Measurements from ENCODE around the gene TMTC2. TPM values are rescaled to one million over a fixed set of nuclear protein-coding genes. Genes with fewer than 3 reads are reported as not detected.

Gene TMTC2
- total RNA-seq, 1 donor from 2014 or later = 99.3 TPM

DNA sequence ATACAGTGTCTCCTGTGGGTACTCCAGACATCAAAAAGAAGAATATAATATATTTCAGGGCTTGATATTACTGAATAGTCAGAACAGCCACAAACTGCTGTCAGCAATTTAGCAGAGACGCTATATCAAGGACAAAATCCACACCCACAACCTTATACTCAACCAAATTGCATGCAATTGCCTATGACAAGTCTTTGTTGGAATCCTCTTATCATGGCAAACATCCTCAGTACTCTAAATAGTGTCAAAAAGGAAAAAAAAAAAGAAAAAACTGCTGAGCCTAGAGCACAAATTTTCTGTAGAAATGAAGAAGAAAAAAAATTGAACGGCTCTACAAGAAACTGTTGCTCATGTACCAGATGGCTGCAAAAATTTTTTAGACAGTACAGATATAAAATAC is 485.7 kb downstream of the TMTC2 start:
- DNase-seq = no peak
- Mint-ChIP-seq H3K27ac (ENCODE audit: unreplicated experiment) (no peak overlapping the region), H3K4me1 (ENCODE audit: low read depth, unreplicated experiment) (peaks cover 10% of the 10 kb centered on the region), H3K4me3 (ENCODE audit: unreplicated experiment) (no peak overlapping the region), H3K27me3 (ENCODE audit: unreplicated experiment) (no peaks in the 10 kb centered on the region), H3K36me3 (ENCODE audit: unreplicated experiment) (no peaks in the 10 kb centered on the region), H3K9me3 (ENCODE audit: unreplicated experiment) (no peaks in the 10 kb centered on the region)
- TF ChIP-seq, protein P1, sequence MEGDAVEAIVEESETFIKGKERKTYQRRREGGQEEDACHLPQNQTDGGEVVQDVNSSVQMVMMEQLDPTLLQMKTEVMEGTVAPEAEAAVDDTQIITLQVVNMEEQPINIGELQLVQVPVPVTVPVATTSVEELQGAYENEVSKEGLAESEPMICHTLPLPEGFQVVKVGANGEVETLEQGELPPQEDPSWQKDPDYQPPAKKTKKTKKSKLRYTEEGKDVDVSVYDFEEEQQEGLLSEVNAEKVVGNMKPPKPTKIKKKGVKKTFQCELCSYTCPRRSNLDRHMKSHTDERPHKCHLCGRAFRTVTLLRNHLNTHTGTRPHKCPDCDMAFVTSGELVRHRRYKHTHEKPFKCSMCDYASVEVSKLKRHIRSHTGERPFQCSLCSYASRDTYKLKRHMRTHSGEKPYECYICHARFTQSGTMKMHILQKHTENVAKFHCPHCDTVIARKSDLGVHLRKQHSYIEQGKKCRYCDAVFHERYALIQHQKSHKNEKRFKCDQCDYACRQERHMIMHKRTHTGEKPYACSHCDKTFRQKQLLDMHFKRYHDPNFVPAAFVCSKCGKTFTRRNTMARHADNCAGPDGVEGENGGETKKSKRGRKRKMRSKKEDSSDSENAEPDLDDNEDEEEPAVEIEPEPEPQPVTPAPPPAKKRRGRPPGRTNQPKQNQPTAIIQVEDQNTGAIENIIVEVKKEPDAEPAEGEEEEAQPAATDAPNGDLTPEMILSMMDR (IDR thresholded peaks at IDR 0.05; ENCODE audit: partially characterized antibody, unreplicated experiment) = no peak

DNA sequence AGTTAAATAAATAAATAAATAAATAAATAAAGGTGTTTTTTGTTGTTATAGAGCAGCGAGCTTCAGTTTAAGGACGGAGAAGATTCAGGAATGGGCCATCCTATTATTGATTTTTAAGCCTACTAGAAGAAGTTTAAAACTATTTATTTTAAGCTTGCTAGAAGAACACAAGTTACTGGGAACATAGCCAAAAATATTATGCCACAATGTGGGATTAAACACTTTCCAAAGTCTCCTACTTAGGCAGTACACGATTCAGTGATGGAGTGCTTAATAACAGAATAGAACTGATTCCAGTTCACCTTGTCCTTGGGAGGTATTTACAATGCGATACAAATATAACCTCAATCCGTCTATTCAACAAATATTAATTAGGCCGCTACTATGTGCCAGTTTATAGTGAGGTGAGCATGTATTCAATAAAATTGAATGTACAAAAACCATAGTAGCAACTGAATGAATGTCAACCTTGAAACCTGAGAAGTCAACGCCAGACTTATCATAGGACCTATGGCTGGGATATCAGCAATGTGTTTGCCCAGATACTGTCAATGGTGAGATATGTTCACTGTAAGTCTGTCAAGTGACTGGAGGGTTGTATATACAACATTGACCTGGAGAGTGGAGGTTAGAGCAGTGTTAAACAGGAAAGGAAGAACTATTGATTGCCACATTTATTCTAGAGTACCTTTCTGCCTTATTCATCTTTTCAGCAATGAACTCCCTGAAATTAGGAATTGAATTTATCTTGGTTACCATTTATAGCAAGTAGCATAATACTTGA is 486.4 kb downstream of the TMTC2 start:
- no peaks in the 10 kb centered on the region for H3K9me3 Mint-ChIP-seq (ENCODE audit: unreplicated experiment)
- TF ChIP-seq, protein P1 (IDR thresholded peaks at IDR 0.05; ENCODE audit: partially characterized antibody, unreplicated experiment) = no peak
- DNase-seq = no peak
- no peaks in the 10 kb centered on the region for H3K36me3 Mint-ChIP-seq (ENCODE audit: unreplicated experiment)
- peaks cover 9% of the 10 kb centered on the region for H3K4me1 Mint-ChIP-seq (ENCODE audit: low read depth, unreplicated experiment)
- no peak overlapping the region for H3K4me3 Mint-ChIP-seq (ENCODE audit: unreplicated experiment)
- no peaks in the 10 kb centered on the region for H3K27me3 Mint-ChIP-seq (ENCODE audit: unreplicated experiment)
- H3K27ac Mint-ChIP-seq (ENCODE audit: unreplicated experiment) = no peak overlapping the region

DNA sequence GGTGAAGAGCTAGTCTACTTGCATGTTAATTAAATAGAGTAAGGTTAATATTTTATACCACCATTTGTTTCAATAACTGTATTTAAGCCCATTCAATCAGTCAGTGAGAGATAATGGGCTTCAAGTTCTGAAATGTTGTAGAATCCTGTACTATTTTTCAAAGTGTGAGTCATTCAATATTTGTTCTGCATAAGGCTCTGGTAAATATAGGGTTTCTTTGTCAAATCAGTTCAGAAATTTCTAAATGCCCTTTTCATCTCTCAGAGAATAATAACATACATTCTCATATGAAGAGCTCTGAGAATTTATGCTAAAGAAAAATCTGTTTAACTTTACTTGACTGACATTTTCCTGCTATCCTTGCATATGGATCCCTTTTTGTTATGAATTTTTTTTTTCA is 493.3 kb downstream of the TMTC2 start:
- Mint-ChIP-seq H3K9me3 (ENCODE audit: unreplicated experiment) (no peaks in the 10 kb centered on the region), H3K36me3 (ENCODE audit: unreplicated experiment) (no peaks in the 10 kb centered on the region), H3K27ac (ENCODE audit: unreplicated experiment) (no peak overlapping the region), H3K4me1 (ENCODE audit: low read depth, unreplicated experiment) (no peaks in the 10 kb centered on the region), H3K27me3 (ENCODE audit: unreplicated experiment) (no peaks in the 10 kb centered on the region), H3K4me3 (ENCODE audit: unreplicated experiment) (no peak overlapping the region)
- TF ChIP-seq, protein P1 (IDR thresholded peaks at IDR 0.05; ENCODE audit: partially characterized antibody, unreplicated experiment) = no peak
- no peak for DNase-seq

DNA sequence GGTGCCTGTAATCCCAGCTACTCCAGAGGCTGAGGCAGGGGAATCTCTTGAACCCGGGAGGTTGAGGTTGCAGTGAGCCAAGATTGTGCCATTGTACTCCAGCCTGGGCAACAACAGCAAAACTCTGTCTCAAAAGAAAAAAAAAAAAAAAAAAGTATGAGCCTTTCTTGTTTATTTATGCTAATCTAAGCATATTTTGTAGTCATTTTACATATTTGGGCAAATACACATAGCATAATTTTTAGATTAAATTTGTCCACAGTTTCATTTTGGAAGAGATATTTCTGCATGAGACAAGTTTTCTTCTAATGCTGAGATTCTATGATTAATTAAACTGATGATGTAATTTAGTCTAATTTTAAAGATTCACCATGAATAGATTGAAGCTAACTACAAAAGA is 494.4 kb downstream of the TMTC2 start:
- no peak for DNase-seq
- Mint-ChIP-seq H3K27me3 (ENCODE audit: unreplicated experiment) (no peaks in the 10 kb centered on the region), H3K4me1 (ENCODE audit: low read depth, unreplicated experiment) (no peaks in the 10 kb centered on the region), H3K9me3 (ENCODE audit: unreplicated experiment) (no peaks in the 10 kb centered on the region), H3K36me3 (ENCODE audit: unreplicated experiment) (no peaks in the 10 kb centered on the region), H3K27ac (ENCODE audit: unreplicated experiment) (no peak overlapping the region), H3K4me3 (ENCODE audit: unreplicated experiment) (no peak overlapping the region)
- TF ChIP-seq, protein P1 (IDR thresholded peaks at IDR 0.05; ENCODE audit: partially characterized antibody, unreplicated experiment) = no peak

DNA sequence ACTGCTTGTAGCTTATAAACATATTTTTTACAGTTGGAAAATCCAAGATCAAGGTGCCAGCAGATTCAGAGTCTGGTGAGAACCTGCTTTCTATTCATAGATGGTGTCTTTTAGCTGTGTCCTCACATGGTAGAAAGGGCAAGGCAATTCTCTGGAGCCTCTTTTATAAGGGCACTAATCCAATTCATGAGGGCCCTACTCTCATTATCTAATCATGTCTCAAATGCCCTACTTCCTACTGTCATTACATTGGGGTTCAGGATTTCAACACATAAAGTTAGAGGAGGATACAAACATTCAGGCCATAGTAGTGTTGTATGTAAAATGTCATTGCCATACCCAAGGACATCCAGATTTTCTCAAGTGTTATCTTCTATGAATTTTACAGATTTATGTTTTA is 496.4 kb downstream of the TMTC2 start:
- Mint-ChIP-seq H3K27me3 (ENCODE audit: unreplicated experiment) (no peaks in the 10 kb centered on the region), H3K9me3 (ENCODE audit: unreplicated experiment) (no peaks in the 10 kb centered on the region), H3K36me3 (ENCODE audit: unreplicated experiment) (no peaks in the 10 kb centered on the region), H3K27ac (ENCODE audit: unreplicated experiment) (no peak overlapping the region), H3K4me3 (ENCODE audit: unreplicated experiment) (no peak overlapping the region), H3K4me1 (ENCODE audit: low read depth, unreplicated experiment) (no peaks in the 10 kb centered on the region)
- no peak for DNase-seq
- TF ChIP-seq, protein P1 (IDR thresholded peaks at IDR 0.05; ENCODE audit: partially characterized antibody, unreplicated experiment) = no peak

Measured in glutamatergic neuron (in vitro differentiated cells).